ENCODE results near the gene ARHGAP33.
"Not testable (repeated sequence)": the region's sequence is repeated elsewhere in the genome, so short reads cannot be mapped to it uniquely, and the experiment has no call there.

ARHGAP33 gene

GRCh38 chr19:35755550-35756376 lies 19.6 kb upstream of the ARHGAP33 start:
- peak in 1 of 3 donors; percentile 38 for DNase-seq (ENCODE audit: low read depth in 3 of 3, low spot score in 1 of 3)

DNA sequence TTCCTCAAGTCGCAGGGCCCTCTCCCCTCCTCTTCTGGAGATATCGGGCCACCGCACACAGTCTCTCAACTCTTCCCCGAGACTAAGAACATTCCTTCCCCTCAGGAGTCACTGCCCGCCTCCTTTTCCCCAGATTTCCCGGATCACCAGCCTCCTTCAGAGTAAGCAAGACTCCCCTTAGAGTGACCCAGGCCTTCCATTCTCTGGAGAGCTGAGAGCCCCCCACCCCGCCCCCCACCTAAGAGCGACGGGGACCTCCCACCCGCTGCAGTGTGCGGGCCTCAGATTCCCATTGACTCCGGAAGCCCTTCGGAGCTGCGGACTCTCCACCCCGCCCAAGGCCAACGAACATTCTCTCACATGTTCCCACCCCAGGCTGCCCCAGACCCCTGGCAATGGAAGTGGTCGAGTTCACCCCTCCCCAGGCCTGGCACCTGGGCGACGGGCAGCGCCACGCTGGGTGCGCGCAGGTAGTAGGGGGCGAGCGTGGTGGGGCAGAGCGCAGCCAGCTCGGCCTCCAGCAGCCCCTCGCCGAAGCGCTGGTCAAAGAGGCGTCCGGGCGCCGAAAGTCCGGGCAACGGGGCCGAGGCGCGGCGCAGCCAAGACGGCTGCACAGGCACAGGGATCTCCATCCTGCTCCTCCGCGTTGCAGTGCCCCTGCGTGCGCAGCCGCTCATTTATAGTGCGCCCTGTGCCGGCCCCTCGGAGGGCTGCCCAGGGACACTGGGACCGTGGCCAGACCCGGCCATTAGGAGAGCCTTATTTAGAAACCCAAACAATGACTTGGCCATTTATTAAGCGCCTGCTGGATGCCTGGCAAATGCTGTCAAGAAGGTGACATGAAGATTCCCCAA lies 18.8 kb upstream of the ARHGAP33 start, which contains the start of gene HSPB6:
Gene HSPB6, minus strand, starts transcription at position 653 of the 854 bp plus-strand sequence. Its CDS starts 21 bp downstream, at position 632.
- DNase-seq (ENCODE audit: low read depth in 3 of 3, low spot score in 1 of 3), result no peak

GRCh38 chr19:35757231-35757748 lies 18.1 kb upstream of the ARHGAP33 start:
- no peak for DNase-seq (ENCODE audit: low read depth in 3 of 3, low spot score in 1 of 3)

DNA sequence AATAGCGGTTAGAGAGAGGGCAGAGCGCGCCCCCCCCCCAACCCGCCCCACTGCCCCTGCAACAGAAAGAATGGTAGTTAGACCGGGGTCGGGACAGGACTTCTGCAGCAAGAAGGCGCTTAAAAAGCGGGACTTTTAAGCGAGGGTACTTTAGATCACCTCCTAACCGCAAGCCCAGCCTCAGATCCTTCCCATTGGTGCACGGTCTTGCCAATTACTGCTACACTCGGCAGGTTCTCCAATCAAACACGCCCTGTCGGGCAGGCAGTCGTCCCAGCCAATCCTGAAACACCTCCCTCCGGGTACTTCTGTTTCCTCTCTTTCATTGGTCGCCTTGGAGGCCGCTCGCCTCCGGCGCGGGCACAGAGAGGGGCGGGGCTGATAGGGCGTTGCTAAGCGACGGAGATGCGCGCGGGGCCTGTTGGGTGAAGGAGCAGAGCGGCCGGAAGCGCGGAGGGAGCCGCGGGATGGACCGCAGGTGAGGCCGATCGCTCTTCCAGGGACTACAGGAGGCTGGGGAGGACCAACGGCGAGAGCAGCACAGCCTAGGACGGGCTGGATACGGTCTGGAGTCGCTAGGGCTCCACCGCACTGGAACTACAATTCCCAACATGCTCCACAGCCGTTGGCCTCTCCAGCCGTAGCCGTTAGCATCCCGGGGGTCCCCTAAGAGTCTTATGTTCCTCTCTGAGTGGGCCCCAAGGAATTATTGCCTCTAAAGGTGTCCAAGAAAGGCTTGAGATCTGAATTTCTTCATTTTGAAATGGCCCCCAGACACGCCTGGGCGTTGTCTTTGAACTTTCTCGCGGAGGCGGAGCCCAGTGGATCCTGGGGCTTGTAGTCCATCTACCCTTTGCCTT lies 17.4 kb upstream of the ARHGAP33 start, which contains the start of gene PROSER3:
Gene PROSER3, plus strand, starts transcription at position 428 of the 860 bp plus-strand sequence. Its CDS starts 40 bp downstream, at position 468.
- DNase-seq (ENCODE audit: low read depth in 3 of 3, low spot score in 1 of 3), result peak; percentile 94 to 96 (median 96)

DNA sequence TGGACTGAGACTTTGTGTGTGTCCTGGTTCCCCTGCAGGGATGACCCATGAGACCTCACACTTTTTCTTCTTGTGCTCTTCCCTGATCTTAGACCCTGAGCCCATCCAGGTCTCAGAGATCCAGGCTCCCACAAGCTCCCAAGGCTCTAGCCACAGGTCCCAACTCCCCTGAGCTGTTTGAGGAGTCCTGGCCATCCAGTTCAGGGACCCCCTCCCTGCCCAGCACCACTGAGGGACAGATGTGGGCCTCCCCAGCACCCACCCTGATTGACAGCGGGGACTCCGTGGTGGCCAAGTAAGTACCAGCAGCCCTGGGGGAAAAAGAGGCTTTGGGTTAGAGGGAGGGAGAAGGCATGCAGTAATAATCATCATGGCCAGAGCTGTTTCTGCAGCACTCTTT lies 15.7 kb upstream of the ARHGAP33 start:
- DNase-seq (ENCODE audit: low read depth in 3 of 3, low spot score in 1 of 3), result no peak

- no peak for DNase-seq (ENCODE audit: low read depth in 3 of 3, low spot score in 1 of 3)
These were observed 14.5 kb upstream of the ARHGAP33 start for GRCh38 chr19:35760711-35761349.

- DNase-seq (ENCODE audit: low read depth in 3 of 3, low spot score in 1 of 3), result no peak
These were observed 10.7 kb upstream of the ARHGAP33 start for GRCh38 chr19:35764432-35765315.

GRCh38 chr19:35766571-35767104 lies 8.7 kb upstream of the ARHGAP33 start:
- no peak for DNase-seq (ENCODE audit: low read depth in 3 of 3, low spot score in 1 of 3)

GRCh38 chr19:35767288-35768081 lies 7.9 kb upstream of the ARHGAP33 start:
- DNase-seq (ENCODE audit: low read depth in 3 of 3, low spot score in 1 of 3), result no peak

GRCh38 chr19:35768082-35768421 lies 7.3 kb upstream of the ARHGAP33 start:
- no peak for DNase-seq (ENCODE audit: low read depth in 3 of 3, low spot score in 1 of 3)

DNA sequence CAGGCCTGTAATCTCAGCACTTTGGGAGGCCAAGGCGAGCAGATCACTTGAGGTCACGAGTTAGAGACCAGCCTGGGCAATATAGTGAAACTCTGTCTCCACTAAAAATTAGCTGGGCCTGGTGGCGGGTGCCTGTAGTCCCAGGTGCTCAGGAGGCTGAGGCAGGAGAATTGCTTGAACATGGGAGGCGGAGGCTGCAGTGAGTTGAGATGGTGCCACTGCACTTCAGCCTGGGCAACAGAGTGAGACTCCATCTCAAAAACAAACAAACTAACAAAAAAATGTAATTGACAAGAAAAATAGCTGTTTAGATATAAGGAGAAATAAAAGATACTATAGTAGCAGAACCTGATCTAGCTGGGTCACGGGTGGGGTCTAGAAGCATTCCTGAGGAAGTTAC lies 3.0 kb upstream of the ARHGAP33 start:
- DNase-seq (ENCODE audit: low read depth in 3 of 3, low spot score in 1 of 3), result not testable (repeated sequence)

DNA sequence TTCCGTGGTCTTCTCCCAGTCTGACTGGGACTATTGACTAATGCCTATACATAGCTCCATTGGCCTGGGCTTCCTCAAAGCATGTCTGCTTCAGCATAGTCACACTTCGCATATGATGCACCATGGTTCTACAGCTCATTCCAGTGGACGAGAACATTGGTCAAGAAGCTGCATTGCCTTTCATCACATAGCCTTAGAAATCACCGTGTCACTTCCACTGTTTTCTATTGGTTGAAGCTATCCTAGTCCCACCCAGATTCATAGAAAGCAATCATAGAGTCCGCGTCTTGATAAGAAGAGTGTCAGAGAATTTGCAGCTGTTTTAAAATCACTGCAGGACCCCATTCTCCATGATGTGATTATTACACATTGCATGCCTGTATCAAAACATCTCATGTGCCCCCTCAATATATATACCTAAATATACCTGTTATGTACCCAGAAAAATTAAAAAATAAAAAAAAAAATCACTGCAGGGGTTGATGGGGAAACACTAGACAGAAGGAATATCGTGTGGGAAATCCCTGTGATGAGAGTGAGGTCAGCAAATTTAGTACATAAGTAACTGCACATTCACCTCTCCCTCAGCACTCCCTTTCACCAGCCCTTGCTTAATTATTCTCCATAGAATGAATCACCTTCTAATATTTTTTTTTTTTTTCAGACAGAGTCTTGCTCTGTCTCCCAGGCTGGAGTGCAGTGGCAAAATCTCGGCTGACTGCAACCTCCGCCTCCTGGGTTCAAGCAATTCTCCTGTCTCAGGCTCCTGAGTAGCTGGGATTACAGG lies 2.2 kb upstream of the ARHGAP33 start:
- DNase-seq (ENCODE audit: low read depth in 3 of 3, low spot score in 1 of 3), result no peak

GRCh38 chr19:35774274-35775045 lies 904 bp upstream of the ARHGAP33 start:
- DNase-seq (ENCODE audit: low read depth in 3 of 3, low spot score in 1 of 3), result no peak

DNA sequence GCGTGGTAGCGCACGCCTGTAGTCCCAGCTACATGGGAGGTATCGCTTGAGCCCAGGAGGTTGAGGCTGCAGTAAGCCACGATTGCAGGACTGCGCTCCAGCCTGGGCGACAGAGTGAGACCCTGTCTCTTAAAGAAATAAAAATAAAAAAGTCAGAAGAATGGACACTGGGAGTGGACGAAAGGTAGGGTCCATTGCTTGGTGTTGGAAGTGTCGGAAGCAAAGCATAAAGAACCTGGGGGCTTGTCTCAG lies 392 bp upstream of the ARHGAP33 start:
- no peak for DNase-seq (ENCODE audit: low read depth in 3 of 3, low spot score in 1 of 3)

GRCh38 chr19:35776102-35776788 lies 881 bp downstream of the ARHGAP33 start:
- DNase-seq (ENCODE audit: low read depth in 3 of 3, low spot score in 1 of 3), result no peak

- no peak for DNase-seq (ENCODE audit: low read depth in 3 of 3, low spot score in 1 of 3)
These were observed 1.9 kb downstream of the ARHGAP33 start for GRCh38 chr19:35777086-35777841.

All from stimulated activated CD4-positive, alpha-beta T cell treated with anti-CD3 and anti-CD28 coated beads, TNF-alpha, amount 100 ng/mL, for 1 hour (primary cell).